Measurements from ENCODE around the gene KIF3C.

- TF ChIP-seq CTCF (IDR thresholded peaks at IDR 0.05; ENCODE audit: poor library complexity) = no peak
- no peak for TF ChIP-seq EZH2 (IDR thresholded peaks at IDR 0.05; ENCODE audit: borderline replicate concordance)
Measured at GRCh38 chr2:25920336-25920735, 62.0 kb downstream of the KIF3C start.

Measured in hepatocyte (in vitro differentiated cells).